HuH-7.5 (cell line): ENCODE data around the gene COL6A3.

Source experiments
- DNase-seq: peaks from one replicate; pipeline ENCODE4 v3.0.0; 2011; ENCODE audit warnings: low spot score

The COL6A3 gene, protein sequence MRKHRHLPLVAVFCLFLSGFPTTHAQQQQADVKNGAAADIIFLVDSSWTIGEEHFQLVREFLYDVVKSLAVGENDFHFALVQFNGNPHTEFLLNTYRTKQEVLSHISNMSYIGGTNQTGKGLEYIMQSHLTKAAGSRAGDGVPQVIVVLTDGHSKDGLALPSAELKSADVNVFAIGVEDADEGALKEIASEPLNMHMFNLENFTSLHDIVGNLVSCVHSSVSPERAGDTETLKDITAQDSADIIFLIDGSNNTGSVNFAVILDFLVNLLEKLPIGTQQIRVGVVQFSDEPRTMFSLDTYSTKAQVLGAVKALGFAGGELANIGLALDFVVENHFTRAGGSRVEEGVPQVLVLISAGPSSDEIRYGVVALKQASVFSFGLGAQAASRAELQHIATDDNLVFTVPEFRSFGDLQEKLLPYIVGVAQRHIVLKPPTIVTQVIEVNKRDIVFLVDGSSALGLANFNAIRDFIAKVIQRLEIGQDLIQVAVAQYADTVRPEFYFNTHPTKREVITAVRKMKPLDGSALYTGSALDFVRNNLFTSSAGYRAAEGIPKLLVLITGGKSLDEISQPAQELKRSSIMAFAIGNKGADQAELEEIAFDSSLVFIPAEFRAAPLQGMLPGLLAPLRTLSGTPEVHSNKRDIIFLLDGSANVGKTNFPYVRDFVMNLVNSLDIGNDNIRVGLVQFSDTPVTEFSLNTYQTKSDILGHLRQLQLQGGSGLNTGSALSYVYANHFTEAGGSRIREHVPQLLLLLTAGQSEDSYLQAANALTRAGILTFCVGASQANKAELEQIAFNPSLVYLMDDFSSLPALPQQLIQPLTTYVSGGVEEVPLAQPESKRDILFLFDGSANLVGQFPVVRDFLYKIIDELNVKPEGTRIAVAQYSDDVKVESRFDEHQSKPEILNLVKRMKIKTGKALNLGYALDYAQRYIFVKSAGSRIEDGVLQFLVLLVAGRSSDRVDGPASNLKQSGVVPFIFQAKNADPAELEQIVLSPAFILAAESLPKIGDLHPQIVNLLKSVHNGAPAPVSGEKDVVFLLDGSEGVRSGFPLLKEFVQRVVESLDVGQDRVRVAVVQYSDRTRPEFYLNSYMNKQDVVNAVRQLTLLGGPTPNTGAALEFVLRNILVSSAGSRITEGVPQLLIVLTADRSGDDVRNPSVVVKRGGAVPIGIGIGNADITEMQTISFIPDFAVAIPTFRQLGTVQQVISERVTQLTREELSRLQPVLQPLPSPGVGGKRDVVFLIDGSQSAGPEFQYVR (N-terminal part only)

DNA sequence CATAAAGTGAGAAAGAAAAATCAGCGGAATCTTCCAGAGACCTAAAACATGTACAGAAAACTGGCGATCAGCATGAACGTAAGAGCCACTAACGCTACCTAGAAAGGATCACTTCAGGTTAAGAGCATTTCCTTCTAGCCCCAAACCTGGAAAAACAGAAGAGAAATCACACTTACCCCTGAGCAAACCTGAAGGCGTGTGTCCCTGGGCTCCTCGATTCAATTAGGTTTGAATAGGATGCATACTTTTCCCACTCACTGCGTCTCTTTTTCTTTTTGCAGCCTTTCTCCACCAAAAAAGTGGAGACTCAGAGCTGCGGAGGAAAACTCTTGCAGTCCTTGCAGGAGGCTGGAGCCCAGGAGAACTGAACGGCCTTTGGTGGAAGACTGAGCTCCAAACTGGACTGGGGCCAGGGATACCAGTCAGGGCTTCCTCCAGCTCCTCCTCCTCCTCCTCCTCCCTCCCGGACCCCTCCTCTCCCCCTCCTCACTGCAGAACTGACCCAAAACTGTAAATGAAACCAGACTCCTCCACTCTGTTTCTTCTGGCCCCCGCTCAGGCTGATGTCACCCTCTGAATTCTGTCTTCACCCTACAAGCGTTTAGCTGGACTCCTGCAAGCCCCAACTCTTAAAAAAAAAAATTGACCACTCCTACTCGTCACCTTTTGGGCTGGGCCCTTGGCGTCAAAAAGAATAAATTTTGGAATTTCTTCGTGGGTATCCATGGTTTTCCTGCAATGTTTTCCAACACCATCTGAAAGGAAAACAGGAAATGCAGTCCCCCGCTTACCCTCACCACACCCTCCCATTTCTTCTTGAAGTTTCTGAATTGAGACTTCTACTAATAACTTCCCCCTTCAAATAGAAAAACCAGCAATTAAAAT lies at the start of gene COL6A3:
Gene COL6A3, minus strand, starts transcription at position 388 of the 885 bp plus-strand sequence. CDS start 17,347 bp downstream, outside the sequence.
- no peak for DNase-seq

- no peak for DNase-seq
These were observed 45.8 kb upstream of the COL6A3 start for GRCh38 chr2:237459741-237460174.

GRCh38 chr2:237459226-237459625 lies 45.3 kb upstream of the COL6A3 start:
- no peak for DNase-seq

DNA sequence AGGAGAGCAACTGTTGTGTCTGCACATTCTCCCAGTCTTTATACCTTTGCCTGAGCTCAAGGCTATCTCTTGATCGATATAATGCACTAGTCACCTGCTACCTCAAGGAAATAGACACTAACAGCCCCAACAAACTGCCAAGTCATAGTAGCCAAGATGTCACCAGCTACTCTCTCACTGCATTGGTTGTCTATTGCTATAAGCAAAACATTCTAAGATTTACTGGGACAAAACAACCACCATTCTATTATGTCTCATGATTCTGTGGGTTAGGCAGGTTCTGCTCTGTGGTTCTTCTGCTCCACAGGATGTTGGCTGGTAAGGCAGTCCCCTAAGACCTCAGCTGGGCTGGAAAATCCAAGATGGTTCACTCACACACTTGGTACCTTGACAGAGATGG lies 44.6 kb upstream of the COL6A3 start:
- DNase-seq, result no peak

GRCh38 chr2:237457388-237457941 lies 43.5 kb upstream of the COL6A3 start:
- DNase-seq, result no peak

DNA sequence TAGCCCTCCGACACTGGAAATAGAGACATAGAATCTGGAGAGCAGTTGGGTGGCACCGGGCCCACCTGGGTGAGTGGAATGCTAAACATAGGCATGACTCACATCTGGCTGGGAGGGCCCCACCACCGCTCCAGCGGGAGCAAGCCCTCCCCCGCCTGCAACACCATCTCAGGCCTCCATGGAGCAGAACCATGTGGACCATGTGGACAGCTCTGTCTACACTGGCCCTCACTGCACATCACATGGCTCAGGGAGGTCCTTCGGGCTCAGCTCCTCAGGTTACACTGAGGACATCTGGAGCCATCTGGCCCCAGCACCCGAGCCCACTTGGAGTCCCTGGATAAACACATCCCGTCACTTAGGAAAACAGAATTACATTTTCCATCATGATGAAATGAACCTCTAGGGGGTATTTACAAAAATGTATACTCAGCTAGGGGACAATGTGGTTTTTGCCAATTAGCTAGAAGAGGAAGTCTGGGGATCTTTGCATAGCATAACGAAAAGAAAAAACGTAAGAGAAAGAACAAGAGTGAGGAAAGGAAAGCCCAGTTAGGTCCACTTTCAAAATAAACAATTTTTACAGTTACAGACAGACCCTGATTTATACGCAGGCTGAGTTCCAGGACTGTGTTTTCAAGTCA lies 42.4 kb upstream of the COL6A3 start:
- no peak for DNase-seq

GRCh38 chr2:237455764-237456163 lies 41.8 kb upstream of the COL6A3 start:
- no peak for DNase-seq

- no peak for DNase-seq
These were observed 39.7 kb upstream of the COL6A3 start for GRCh38 chr2:237453671-237454070.

DNA sequence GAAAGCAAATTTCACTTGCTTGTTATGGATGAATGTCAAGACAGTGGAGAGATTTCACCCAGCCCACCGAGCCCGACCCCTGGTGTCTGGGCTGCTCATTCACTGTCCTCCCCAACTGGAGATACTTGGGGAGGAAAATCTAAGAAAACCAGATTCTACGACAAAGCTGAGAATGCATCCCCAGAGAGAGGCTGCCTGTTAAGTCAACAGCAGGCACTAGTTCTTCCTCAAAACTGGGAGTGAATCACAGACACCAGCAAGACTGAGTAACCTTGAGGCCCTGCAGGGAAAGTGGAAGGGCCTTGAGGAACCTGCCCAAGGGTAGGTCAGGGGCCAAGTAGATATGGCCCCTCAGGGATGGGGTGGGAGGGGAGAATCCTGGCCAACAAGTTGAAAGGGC lies 38.9 kb upstream of the COL6A3 start:
- no peak for DNase-seq

DNA sequence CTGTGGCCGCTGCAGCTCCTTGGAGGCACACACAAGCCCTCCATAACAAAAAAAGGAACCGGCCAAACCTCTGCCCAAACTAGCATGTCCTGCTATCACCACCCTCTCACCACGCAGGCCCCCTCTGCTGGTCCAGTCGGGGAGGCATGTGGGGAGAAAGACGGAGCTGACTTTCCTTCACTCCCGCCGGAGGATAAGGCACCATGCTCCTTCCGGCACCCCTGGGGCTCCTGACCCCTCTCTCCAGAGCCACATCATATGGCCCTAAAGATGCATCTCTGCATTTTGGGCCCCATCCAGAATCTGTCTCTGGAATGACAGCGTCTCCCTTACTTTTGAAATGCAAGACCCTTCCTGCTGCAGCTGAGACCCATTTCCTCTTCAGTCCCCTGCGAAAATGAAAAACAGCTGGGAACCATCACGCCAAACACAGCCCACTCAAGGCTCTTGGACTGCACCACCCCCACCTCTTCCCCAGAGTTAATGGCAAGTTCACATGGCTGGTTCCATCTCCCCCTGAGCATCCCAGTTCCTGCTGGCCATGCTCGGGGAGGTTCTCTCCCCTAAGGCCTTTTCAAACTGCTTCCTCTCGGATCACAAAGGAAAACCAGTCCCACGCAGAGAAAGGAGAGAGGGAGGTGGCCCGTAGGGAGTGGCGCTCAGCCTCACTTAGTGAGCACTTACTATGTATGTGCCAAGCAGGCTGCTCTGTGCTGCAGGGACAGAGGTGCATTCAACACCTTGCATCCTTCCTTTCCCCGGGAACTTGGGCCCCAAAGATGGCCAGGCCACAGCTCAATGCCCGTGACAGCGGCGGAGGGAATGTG lies 37.9 kb upstream of the COL6A3 start:
- no peak for DNase-seq

DNA sequence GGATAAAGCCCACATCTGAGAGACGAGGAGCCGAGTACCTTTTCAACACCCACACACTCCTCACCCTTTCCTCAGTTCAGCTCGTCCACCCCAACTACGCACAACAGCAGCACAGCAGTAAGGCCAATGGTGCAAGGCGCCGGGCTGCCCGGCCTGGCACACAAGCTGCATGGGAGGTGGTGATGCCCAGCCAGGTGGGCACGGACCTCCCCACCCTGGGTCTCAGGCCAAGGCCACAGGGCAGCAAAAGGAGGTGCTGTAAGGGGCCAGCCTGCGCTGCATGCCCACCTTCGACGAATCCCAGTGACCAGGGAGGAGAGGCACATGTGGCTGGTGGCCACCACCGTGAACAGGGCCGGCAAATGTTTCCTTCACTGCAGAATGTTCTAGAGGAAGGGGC lies 36.6 kb upstream of the COL6A3 start:
- no peak for DNase-seq

DNA sequence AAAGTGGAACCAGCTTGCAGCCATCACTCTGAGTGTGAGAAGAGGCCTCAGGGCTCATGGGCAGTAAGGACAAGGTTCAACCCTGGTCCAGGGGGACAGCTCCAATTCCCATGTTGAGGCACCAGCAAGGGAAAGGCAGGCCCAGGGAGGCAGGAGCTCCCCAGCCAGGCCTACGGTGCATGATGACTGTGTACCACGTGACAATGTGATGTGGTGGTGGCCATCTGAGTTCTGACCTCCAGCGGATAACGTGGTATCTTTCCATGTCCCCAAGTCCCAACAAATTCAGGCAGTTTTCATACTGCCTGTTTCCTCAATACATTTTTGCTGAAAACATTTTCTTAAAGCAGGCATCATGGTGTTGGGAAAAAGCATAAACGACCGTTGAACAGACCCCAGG lies 36.1 kb upstream of the COL6A3 start:
- DNase-seq, result no peak

GRCh38 chr2:237449193-237449881 lies 35.4 kb upstream of the COL6A3 start:
- no peak for DNase-seq

DNA sequence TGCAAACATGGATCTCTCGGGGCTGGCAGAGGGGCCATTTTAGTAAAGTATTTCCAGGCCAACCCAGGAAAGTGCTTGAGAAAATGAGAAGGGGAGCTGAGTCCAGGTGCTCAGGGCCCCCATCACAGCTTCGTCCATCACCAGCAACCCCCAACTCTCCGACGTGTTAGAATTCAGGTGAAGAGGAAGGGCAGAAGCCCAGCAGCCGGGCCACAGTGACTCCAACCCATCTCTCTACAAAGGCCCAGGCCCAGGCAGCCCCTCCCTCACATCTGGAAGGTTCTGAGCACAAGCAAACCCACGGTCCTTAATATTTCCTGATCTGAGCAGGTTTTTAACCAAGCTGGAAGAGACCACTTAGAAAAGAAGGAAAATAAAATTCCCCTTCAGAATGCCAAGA lies 34.7 kb upstream of the COL6A3 start:
- DNase-seq, result no peak

GRCh38 chr2:237448171-237448570 lies 34.2 kb upstream of the COL6A3 start:
- DNase-seq, result no peak

GRCh38 chr2:237447496-237447895 lies 33.5 kb upstream of the COL6A3 start:
- DNase-seq, result no peak

GRCh38 chr2:237446338-237446665 lies 32.3 kb upstream of the COL6A3 start:
- DNase-seq, result no peak

DNA sequence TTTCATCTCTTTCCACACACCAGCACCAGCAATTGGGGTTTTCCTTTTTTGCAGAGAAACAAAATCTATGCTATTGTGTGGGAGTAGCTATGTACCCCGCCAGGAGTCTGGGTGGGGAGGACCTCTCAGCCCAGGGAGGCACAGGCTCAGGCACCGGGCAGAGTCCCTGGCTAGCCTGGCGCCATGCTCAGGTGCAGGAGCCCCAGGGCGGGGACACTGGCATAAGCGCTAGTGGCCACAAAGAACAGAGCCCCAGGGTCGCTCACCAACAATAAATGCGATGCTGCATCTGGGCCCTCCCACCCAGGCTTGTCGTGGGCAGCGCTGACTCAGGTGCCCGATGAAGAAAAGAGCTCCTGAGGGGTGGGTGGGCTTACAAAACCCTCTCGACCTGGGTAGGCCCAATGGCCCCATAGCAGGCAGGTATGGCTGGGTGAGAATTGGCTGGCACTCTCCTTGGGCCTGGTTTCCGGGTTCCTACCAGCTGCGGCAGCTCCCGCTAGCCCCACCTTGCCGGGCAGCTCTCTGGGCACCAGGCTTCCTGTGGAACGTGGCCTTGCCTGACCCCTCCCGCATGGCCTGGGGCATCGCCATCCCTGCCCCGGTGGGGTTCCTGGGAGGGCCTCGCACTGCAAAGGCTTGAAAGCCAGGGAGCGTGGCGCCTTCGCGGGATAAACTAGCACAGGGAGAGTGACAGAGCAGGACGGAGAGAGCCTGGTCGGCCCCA lies 31.8 kb upstream of the COL6A3 start:
- DNase-seq, result no peak
